NCI-H2196 (cell line): ENCODE results near the gene ADAMTS13.
A peak's percentile ranks its signal among the peaks of the same experiment; 100 is the strongest.

Source experiments
- DNase-seq: peaks from one replicate; lab custom pipeline; 2025; ENCODE audit not compliant: unreplicated experiment; lab: John Stamatoyannopoulos, UW

The ADAMTS13 gene

DNA sequence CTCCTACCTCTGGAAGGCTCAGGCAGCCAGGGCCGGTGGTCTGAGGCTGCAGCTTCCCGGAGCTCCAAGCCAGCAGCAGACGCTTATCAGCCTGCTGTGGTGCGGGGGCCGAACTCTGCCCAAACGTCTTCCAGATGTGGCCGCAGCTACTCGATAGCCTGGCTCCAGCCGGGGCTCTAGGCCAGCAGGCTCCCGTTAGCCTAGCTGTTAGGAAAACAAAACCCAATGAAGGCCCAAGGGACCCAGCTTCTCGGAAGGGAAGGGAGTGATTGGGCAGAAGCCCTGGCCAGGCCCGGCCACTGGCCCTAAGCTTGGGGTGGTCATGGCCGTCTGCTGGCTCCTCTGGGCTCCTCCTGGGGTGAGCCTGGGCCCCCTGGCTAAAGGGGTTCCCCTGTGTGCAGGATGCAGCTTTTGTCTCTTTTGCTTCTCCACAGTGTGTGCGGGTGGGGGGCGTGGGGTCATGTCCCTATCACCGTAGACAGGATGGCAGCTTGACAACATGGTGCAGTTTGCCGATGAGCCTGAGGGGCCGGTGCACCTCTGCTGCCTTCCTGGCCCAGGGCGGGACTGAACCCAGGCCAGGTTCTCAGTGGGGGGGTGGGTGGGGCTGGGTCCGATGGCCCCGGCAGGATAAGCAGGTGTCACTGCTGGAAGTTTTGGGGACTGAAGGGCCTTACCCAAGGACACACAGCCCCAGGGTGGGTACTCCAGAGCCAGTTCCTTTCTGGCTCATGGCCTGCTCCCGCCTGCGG is 83.9 kb downstream of the ADAMTS13 start:
- DNase-seq, result no peak

DNA sequence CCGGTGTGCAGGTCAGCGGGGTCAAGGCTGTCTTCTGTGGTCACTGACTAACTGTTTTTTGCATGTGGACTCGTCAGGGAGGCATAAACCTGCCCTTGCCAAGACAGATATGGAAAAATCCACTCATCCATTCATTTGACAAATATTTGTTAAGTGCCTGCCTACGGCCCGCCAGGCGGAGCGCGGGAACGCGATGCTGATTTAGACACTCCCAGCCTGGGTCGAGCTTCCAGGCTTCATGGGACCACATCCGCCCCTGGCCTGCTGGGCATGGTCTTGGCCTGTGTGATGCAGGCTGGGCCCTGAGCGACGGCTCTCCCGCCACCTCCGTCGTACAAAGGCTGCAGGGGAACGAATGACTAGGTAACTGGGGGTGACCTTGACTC is 84.5 kb downstream of the ADAMTS13 start:
- DNase-seq, result peak; percentile 35

DNA sequence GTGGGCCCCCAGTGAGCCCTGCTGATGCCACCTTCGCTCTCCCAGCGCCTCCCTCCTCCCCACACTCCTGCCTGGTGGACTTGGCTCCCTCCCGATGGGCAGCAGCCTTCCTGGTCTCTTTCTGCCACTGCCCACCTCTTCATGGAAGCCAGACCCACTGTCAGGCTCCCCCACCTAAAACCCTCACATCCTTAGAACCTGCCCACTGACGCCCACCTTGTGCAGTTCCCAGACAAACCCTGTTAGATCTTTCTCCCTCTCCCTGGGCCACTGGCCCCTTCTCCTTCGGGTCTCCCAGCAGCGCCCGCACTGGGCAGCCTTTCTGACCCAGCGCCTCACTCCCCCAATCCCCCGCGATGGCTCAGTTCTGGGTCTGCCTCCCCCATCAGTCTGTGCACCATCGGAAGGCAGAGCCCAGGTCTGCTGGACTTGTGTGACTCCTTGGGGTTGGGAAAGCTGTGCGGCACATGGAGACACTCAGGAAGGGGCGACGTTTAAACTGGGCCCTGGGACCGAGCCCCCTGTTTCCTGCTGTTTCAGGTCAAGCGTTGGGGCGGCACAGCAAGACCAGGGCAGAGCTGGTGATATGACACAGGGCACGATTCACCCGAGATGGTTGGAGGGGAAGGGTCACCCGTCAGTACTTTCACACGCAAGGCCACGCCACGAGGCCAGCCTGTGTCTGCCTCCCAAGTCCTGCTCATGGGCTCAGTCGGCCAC is 85.2 kb downstream of the ADAMTS13 start:
- no peak for DNase-seq

DNA sequence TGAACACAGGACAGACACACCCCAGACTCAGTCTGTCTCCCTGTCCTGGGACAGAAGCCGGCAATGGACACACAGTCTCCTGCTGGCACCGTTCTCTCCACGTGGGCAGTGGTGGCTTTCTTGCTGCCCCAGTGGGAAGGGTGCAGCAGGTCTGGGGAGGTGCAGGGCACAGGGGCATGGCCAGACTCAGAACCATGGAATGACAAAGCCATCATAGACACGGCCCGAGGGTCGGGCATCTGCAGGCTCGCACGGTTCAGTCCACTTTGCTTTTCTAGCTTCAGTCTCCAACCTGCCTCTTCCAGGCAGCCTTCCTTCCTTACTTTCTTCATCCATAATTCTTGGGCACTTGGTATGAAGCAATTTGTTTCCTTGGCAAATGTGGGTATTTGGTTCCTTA is 85.9 kb downstream of the ADAMTS13 start:
- DNase-seq, result no peak
